Measurements from ENCODE around the gene NTM. TPM values are rescaled to one million over a fixed set of nuclear protein-coding genes. Genes with fewer than 3 reads are reported as not detected.

NTM gene
- total RNA-seq, 1 donor from 2014 or later: not detected

DNA sequence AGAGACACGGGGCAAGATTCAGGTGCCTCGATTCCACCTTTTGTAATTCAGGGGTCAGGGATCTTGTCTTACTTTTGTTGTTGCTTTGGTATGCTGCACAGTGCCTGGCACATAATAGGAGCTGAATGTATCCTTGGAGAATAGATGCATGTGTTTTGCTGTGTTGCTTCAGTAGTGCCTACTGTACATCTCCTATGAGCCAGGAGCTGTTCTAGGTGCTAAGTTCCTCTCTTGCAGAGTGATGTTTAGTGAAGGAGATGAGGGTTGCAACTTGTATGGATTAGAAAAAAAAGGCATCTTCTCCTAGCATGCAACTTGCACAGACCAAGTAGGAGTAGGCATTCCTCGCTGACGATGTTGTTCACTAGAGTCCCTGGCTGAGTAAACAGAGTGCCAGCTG is 555.4 kb downstream of the NTM start:
- no peak for ATAC-seq (ENCODE audit: low read depth)
- ChIA-PET POLR2A (no interaction called here), CTCF (no interaction called here)
- no peak for DNase-seq
- Mint-ChIP-seq H3K9me3 (no peaks in the 10 kb centered on the region), H3K27ac (no peak overlapping the region), H3K36me3 (ENCODE audit: low read depth) (no peaks in the 10 kb centered on the region), H3K27me3 (no peaks in the 10 kb centered on the region), H3K4me3 (no peak overlapping the region), H3K4me1 (no peaks in the 10 kb centered on the region)
- intact Hi-C loops (cut with micrococcal nuclease): no loop called here
- TF ChIP-seq, protein P1, sequence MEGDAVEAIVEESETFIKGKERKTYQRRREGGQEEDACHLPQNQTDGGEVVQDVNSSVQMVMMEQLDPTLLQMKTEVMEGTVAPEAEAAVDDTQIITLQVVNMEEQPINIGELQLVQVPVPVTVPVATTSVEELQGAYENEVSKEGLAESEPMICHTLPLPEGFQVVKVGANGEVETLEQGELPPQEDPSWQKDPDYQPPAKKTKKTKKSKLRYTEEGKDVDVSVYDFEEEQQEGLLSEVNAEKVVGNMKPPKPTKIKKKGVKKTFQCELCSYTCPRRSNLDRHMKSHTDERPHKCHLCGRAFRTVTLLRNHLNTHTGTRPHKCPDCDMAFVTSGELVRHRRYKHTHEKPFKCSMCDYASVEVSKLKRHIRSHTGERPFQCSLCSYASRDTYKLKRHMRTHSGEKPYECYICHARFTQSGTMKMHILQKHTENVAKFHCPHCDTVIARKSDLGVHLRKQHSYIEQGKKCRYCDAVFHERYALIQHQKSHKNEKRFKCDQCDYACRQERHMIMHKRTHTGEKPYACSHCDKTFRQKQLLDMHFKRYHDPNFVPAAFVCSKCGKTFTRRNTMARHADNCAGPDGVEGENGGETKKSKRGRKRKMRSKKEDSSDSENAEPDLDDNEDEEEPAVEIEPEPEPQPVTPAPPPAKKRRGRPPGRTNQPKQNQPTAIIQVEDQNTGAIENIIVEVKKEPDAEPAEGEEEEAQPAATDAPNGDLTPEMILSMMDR (IDR thresholded peaks at IDR 0.05): no peak

DNA sequence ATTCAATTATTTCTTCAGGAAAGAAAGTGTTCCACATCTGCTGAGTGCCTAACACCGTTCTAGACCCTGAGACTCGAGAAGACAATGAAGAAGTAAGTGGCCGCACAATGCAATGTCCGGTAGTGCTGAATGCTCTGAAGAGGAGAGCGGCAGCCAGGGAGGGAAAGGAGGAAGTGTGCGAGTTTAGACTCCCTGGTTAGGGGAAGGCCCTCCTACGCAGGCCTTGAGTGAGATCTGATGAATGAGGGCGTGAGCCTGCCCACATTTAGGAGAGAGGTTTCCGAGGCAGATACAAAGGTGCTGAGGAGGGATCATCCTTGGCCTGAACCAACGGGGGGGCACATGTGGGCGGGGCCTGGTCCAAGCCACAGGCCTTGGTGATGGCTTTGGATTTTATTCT is 558.6 kb downstream of the NTM start:
- TF ChIP-seq, protein P1 (IDR thresholded peaks at IDR 0.05): no peak
- intact Hi-C loops (cut with micrococcal nuclease): no loop called here
- no peaks in the 10 kb centered on the region for H3K4me1 Mint-ChIP-seq
- DNase-seq (no peak), ATAC-seq (ENCODE audit: low read depth) (no peak)
- no peaks in the 10 kb centered on the region for H3K36me3 Mint-ChIP-seq (ENCODE audit: low read depth)
- no peaks in the 10 kb centered on the region for H3K27me3 Mint-ChIP-seq
- CTCF ChIA-PET: no interaction called here
- POLR2A ChIA-PET: no interaction called here
- H3K4me3 Mint-ChIP-seq: no peak overlapping the region
- no peak overlapping the region for H3K27ac Mint-ChIP-seq
- H3K9me3 Mint-ChIP-seq: no peaks in the 10 kb centered on the region

DNA sequence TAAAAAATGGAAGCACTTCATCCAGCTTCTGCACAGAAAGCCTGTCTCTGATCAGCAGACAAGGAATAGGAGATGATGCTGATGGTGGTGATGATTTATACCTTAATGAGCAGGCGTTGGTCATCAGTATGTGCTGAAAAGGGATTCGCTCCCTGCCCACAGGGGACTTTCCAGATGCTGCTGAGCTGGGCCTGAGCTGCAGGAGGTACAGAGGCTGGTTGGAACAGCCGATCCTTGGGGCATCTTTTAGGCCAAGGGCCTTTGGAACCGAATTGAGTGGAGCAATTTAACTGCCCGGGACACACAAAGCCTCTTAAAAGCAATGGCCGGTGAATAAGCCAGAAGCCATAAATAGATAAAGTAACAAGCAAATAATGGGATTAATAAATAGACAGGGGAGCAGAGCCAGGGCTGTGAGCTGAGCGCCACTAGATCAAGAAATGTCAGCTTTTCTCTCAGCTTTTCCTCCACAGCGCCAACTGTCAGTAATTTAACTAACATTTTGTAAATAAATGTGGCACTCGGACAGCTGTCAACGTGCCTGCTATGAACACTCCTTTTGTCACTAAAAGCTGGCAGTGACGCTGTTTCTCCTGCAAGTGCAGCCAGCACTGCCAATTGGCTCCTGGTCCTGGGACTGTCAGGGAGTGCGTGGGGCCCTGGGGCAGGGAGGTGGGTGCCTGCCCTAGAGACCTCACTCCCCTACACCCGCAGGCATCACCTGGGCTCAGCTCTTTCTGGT is 562.3 kb downstream of the NTM start:
- Mint-ChIP-seq H3K27ac (no peak overlapping the region), H3K4me1 (no peaks in the 10 kb centered on the region), H3K36me3 (ENCODE audit: low read depth) (no peaks in the 10 kb centered on the region), H3K27me3 (no peaks in the 10 kb centered on the region), H3K4me3 (no peak overlapping the region), H3K9me3 (no peaks in the 10 kb centered on the region)
- POLR2A ChIA-PET: no interaction called here
- no peak for ATAC-seq (ENCODE audit: low read depth)
- intact Hi-C loops (cut with micrococcal nuclease): no loop called here
- CTCF ChIA-PET: no interaction called here
- TF ChIP-seq, protein P1 (IDR thresholded peaks at IDR 0.05): no peak
- no peak for DNase-seq

DNA sequence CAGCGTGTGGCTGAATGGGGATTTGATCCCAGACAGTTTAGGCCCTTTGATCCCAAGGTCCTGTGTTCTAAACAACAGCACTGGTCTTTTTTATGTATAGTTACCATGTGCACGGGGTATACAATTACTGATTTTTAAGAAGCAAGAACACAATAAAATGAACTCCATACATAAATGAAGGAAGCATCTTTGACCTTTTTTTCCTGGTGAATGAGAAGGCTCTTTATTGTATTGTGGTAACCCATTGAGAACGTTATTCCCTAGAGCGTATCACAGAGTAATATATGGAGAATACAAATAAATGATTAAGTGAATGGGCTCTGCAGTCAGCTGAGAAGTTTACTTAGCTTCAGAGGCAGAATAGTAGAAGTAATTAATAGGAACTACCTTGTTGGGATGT is 563.6 kb downstream of the NTM start:
- no peaks in the 10 kb centered on the region for H3K36me3 Mint-ChIP-seq (ENCODE audit: low read depth)
- ATAC-seq (ENCODE audit: low read depth) (no peak), DNase-seq (no peak)
- H3K4me3 Mint-ChIP-seq: no peak overlapping the region
- H3K27me3 Mint-ChIP-seq: no peaks in the 10 kb centered on the region
- H3K27ac Mint-ChIP-seq: no peak overlapping the region
- H3K9me3 Mint-ChIP-seq: no peaks in the 10 kb centered on the region
- ChIA-PET CTCF (no interaction called here), POLR2A (no interaction called here)
- intact Hi-C loops (cut with micrococcal nuclease): no loop called here
- no peaks in the 10 kb centered on the region for H3K4me1 Mint-ChIP-seq
- TF ChIP-seq, protein P1 (IDR thresholded peaks at IDR 0.05): no peak

DNA sequence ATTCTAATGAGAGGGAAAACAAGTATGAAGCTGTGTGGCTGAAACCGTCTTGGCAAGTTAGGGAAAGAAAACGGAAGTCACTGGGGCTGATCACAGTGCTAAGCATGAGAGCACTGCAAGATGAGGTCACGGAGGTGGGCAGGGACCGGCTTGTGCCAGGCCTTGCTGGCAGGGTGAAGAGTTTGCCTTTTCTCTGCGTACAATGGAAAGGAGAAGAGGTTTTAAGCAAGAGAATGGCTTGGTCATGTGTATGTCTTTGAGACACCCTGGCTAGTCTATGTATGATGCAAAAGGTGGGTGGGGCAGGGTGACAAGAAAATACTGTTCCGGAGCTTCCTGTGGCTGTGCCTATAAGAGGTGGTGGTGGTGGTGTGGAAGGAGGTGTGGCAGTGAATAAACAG is 567.9 kb downstream of the NTM start:
- no peak for DNase-seq
- H3K27me3 Mint-ChIP-seq: no peaks in the 10 kb centered on the region
- no peak overlapping the region for H3K27ac Mint-ChIP-seq
- no peak overlapping the region for H3K4me3 Mint-ChIP-seq
- TF ChIP-seq, protein P1 (IDR thresholded peaks at IDR 0.05): no peak
- ChIA-PET POLR2A (no interaction called here), CTCF (no interaction called here)
- no peak for ATAC-seq (ENCODE audit: low read depth)
- H3K4me1 Mint-ChIP-seq: no peaks in the 10 kb centered on the region
- H3K36me3 Mint-ChIP-seq (ENCODE audit: low read depth): no peaks in the 10 kb centered on the region
- no peaks in the 10 kb centered on the region for H3K9me3 Mint-ChIP-seq
- intact Hi-C loops (cut with micrococcal nuclease): no loop called here
